Central memory CD4-positive, alpha-beta T cell (primary cell): Measurements from ENCODE around the gene PRR14L.
"Not testable (repeated sequence)": the region's sequence is repeated elsewhere in the genome, so short reads cannot be mapped to it uniquely, and the experiment has no call there.

ENCODE experiments used
- DNase-seq: peaks from one replicate; pipeline ENCODE4 v3.0.0; 2022
- total RNA-seq, 3 experiments: gene quantifications; one replicate each; lab custom pipeline; 2026; lab: John Stamatoyannopoulos, UW

Gene PRR14L
- 97.0 to 136 (median 104) reads per million in 3 experiments for total RNA-seq

DNA sequence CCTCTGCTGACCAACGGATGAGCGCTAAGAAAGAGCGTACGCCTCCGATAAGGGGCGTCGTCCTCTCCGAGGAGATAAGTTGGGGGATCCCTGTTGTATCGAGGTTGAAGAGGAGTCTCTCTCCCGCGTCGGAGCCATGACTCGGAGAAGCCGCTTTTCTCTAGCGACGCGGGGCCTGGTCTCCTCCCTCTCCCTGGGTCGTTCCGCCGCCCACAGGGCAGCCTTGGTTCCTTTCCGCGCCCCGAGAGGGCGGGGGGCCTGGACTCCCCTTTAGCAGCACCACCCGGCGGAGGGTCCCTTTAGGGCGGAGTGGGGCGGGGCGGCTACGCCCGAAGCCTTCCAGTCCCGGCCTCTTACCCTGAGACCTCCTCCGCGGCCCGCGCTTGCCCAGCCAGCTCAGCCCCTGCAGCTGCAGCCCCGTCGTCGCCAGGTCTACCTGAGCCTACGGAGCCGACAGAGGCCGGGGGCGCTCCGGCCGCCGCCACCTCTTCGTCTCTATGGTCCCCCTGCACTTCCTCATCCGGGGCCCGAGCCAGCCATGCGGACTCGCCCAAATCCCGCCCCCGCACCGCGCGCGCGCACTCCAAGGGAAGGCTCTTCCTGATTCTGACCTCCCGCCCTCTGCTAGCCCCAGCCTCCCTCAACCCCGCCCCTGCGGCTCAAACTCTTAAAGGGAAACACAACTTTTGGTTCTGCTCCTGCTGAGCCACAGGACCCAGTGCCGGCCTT is at the start of gene PRR14L:
TSS of gene PRR14L (minus strand) at position 497 of the 729 bp plus-strand sequence. CDS start 11,272 bp downstream, outside the sequence.
- peak; percentile 96 for DNase-seq

DNA sequence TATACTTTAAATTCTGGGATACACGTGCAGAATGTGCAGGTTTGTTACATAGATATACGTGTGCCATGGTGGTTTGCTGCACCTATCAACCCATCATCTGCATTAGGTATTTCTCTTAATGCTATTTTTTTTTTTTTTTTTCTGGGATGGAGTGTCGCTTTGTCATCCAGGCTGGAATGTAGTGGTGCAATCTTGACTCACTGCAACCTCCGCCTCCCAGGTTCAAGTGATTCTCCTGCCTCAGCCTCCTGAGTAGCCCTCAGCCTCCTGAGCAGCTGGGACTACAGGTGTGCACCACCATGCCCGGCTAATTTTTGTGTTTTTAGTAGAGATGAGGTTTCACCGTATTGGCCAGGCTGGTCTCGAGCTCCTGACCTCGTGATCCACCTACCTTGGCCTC is 49.4 kb upstream of the PRR14L start:
- DNase-seq: not testable (repeated sequence)

DNA sequence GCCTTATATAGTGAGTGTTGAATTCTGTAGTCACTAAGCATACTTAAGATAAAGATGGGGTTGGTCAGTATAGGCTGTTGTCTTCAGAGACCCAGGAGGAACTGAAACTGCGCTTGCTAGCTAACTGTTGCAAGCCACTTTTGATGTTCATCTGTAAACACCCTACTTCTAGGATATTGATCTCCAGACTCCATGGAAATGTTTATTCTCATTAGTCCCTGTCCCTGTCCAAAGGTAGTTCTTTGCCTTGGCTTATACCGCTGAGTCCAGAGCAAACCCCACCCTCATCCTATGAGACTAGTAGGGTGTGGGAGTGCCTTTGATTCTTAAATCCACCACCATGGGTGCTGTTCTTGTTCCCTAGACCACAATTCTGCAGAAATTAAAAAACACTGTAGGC is 40.3 kb upstream of the PRR14L start:
- no peak for DNase-seq

DNA sequence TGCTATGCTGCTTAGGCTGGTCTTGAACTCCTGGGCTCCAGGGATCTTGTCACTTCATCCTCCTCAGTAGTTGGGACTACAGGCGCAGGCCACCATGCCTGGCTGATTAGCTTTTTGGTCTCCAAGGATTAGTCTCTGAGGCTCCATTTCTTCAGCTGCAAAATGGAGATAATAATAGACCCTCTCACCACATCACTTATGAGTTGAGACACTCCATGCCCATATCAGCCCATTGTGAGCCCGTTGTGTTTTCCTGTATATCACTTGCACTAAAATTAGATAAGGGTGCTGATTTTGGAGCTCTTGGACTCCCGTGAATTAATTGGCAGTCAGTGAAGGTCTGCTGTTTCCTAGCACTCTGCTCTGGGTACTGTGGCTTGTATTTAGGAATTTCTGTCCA is 39.9 kb upstream of the PRR14L start:
- no peak for DNase-seq

DNA sequence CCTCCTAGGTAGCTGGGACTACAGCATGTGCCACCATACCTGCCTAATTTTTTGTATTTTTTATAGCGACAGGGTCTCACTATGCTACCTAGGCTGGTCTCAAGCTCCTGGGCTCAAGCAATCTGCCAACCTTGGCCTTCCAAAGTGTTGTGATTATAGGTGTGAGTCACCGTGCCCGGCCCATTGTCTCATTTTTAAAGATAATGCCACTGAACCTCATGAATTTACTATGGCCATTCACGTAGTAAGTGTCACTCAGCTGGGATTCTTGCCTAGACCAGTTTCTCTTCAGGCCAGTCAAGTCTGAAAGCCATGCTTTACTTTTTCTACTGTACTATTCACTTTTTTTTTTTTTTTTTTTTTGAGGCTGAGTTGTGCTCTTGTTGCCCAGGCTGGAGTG is 26.3 kb upstream of the PRR14L start:
- no peak for DNase-seq

DNA sequence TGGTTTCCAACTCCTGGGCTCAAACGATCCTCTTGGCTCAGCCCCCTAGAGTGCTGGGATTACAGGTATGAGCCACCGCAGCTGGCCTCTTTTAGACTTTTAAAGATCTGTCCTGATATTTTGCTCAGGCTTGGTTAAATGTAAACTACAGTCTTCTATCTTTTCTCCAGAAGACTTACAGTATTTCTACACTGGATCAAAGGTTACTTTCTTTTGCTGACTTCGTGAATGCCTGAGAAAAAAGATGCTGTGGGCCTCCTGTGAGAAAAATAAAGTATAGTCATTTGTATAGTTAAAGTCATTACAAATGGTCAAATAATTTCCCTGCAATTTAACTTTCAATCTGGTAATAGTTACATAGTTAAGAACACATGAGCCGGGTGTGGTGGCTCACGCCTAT is 23.5 kb upstream of the PRR14L start:
- DNase-seq: no peak

DNA sequence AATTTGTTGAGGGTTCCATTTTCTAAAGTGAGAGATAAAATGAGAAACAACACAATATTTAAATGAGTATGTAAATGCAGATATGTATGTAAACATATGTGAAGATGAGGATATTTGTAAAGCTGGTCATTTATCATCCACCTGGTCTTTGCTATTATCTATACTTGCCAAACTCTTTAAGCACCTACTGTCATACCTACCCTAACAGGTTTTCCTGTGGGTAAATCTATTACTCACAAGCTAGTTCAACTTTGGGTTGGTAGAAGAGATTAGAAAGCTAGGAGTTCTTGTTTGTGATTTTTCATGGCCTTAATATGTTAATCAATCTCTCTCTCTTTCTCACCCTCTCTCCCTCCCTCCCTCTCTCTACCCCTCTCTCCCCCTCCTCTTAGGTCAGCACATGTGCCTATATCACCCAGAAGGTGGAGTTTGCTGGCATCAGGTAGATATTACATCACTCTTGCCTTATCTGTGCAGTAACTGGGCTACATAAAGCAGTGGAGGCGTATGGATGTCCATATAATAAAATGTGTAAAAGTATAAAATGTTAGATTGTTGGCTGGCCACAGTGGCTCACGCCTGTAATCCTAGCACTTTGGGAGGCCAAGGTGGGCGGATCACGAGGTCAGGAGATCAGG is 18.6 kb upstream of the PRR14L start:
- DNase-seq: no peak

DNA sequence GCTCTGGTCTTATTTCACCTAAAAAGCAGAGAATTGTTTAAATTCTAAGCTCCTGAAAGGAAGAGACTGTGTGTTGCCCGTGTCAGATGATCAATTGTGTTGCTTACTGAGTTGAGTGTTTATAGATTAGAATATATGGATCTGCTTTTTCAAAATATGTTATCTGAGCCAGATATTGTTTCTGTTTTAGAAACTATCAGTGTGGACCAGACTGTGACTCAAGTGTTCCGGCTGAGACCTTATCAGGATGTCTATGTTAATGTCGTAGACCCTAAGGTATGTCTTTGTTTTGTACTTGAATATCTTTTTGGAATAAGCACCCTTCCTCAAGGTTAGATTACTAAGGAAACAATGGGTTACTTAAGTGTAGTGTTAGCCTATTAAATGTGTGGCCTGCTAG is 14.9 kb upstream of the PRR14L start:
- DNase-seq: no peak

DNA sequence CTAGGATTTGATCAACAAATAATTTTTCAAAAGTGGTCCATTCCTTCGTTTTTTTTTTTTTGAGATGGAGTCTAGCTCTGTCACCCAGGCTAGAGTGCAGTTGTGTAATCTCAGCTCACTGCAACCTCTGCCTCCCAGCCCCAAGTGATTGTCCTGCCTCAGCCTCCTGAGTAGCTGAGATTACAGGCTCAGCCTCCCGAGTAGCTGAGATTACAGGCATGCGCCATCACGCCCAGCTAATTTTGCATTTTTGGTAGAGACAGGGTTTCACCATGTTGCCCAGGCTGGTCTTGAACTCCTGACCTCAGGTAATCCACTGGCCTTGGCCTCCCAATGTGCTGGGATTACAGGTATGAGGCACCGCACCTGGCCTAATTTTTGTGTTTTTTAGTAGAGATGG is 8.9 kb upstream of the PRR14L start:
- not testable (repeated sequence) for DNase-seq

DNA sequence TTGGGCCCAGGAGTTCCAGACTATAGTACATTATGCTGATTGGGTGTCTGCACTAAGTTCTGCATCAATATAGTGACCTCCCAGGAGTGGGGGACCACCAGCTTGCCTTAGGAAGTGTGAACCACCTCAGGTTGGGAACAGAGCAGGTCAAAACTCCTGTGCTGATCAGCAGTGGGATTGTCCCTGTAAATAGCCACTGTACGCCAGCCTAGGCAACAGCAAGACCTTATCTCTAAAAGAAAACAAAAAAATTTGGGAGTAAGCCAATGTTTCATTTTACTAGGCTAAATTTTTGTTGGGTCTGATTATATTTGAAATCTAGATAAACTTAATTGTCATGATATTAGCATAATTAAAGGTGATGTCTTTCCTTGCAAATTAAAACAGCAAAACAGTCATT is 7.3 kb upstream of the PRR14L start:
- DNase-seq: no peak

DNA sequence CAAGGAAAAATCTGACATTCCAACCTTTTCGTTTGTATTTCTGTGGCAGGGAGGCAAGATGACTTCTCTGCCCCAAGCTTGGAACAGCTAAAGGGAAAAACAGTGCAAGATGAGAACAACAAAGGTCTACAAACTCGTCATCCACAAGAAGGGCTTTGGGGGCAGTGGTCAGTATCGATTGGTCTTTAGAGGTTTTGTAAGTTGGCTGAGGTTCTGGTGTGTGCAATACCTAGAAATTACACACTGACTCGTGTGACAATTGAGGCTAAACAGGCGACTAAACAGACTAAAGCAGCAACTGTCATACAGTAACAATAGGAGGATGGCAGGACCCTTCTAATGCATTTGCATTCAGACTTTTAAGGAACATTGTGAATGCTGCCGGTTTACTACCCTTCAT is 4.9 kb upstream of the PRR14L start:
- no peak for DNase-seq

DNA sequence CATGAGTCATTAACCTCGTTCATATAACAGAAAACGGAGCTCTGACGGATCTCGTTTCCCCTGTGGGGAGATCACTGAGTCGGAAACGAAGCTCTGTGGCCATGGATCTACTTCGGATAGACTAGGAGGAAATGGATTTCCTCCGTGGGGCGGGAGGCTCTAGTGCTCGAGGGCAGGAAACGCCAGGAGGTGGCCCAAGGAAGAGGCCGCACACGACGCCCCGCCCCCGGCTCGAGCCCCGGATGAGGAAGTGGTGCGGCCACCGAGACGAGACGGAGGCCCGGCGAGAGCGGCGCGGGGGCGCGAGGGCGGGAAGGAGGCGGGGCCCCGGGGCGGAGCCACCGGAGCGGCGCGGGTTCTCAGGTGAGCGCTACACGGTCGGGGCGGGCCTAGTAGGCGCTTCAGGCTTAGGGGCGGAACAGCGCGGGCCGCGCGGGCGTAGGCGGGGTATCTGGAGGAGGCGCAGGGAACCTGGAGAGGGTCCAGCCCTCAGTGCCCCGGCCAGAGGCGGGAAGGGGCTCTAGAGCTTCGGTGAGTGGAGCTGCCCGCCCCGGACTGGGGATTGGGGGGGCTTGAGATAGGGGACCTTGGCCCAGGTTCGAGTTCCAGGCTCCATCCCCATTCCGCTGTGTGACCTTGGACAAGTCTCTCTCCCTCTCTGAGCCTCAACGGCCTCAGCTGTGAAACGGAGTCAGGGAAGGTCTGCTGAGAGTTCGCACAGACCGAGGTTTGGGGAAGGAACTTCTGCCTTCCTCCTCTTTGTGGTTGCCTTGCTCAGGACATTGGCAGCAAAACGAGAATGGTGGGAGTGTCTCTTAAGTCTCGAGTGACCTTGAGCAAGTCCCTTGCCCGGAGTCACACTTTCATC is 3.9 kb upstream of the PRR14L start, which contains the start of gene DEPDC5:
TSS of gene DEPDC5 (plus strand) at position 386 of the 868 bp plus-strand sequence. CDS start 903 bp downstream, outside the sequence.
- DNase-seq: peak; percentile 97

DNA sequence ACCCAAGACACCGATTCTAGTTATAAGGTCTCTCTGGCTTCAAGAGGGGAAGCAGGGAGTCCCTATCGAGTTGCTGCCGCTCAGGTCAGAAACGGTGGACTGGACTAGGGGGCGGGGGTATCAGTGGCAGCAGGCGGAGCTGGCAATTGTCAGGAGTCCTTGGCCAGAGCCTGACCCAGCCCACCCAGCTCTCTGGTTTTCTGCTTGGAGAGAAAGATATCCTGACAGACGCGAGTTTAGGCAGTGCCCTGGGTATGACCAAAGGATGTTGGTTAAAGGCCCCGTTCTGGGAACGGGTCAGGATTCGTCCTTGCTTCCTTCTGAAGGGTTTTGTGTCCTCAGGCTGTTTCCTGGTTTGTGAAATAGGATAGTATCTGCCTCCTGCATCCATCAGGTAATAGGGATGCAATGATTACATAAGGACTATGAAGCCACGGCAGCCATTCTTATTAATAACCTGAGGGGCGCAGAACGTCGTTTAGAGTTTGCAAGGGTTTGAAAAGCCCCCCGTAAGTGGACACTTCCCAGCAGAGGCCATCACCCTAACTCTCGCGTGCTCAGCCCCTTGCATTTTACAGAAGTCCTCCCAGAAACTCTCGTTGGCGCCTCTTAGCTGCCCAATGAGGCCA is 3.2 kb upstream of the PRR14L start:
- DNase-seq: no peak

DNA sequence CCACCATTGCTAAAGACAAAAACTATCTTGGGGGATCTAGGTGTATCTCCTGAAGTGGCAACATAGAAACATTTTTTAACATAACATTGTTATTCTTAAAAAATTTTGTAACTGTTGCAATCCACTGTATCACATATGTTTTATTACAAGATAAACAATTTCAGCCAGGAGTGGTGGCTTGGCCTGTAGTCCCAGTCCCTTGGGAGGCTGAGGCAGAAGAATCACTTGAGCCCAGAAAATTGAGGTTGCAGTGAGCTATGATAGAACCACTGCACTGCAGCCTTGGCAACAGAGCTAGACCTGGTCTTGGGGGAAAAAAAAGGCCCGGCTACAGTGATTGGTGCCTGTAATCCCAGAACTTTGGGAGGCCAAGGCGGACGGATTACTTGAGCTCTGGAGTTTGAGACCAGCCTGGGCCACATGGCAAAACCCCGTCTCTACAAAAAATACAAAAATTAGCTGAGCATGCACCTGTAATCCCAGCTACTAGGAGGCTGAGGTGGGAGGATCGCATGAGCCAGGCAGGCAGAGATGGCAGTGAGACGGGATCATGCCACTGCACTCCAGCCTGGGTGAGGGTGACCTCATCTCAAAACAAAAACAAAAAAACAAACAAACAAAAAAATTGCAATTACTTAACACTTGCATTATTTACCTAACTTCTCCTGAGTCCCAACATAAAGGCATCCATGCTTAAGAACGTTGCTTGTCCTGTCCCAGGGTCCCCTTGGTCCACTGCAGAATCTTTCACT is 2.3 kb upstream of the PRR14L start:
- no peak for DNase-seq

DNA sequence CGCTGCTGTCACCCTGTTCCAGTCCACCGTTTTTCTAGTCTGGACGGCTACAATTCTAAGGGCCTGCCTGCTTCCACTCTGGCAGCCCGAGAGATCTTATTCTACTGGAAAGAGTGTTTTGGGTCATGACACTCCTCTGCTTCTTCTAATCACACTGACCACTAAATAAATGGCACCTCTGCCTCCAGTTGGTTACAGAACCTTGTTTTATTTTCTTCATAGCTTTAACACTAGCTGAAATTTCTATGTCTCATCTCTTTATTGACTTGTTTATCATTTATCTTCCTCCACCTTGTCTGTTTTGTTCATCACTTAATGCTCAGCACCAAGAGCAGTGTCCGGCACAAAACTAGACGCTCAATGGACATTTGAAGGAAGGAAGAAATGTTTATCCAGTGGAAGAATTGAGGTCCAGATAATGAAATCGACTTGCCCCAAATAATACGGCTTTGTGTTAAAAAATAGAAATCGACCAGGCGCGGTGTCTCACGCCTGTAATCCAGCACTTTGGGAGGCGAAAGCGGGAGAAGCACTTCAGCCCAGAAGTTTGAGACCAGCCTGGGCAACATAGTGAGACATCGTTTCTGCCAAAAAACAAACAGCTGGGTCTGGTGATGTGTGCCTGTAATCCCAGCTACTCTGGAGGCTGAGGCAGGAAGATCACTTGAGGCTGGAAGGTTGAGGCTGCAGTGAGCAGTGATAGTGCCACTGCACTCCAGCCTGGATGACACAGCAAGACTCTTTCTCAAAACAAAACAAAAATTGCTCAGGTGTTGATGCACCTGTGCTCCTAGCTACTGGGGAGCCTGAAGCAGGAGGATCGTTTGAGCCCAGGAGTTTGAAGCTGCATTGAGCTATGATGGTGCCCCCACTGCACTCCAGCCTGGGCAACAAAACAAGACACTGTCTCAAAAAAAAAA is 693 bp upstream of the PRR14L start:
- no peak for DNase-seq

DNA sequence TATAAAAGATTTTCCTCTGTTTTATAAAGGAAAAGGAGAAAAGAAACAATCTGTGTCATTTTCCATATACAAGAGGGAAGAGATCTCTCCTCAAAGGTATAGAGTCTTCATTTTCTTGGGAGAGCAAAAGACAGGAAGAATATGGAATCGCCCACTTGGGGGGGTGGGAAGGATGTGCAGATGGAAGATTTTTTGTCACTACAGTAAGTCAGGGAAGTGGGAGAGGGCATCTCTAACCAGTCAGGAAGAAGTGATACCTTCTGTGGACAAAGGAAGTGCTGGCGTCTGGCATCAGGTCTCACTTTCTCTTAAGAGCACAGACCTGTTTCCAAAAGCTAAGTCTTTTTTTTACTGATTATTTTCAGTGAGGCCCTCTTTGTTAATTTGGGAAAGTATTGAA is 1.4 kb downstream of the PRR14L start:
- no peak for DNase-seq

DNA sequence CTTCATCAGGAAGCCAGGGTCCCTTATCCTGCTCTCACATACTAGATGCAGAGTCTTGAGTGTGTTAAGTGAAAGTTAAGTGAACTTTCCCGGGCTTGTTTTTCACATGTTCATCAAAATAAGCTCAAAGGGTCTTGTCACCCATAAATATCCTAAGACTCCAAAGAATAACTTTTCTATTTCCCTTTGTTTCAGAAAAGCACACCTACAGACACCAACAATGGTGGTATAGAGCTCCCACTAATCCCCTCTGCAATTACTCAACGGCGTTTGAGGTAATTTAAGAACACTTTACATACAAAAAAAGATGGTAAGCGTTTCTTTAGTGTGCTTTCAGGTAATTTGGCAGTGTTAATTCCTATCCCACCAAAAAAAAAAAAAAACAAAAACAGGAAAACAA is 2.5 kb downstream of the PRR14L start:
- DNase-seq: no peak

DNA sequence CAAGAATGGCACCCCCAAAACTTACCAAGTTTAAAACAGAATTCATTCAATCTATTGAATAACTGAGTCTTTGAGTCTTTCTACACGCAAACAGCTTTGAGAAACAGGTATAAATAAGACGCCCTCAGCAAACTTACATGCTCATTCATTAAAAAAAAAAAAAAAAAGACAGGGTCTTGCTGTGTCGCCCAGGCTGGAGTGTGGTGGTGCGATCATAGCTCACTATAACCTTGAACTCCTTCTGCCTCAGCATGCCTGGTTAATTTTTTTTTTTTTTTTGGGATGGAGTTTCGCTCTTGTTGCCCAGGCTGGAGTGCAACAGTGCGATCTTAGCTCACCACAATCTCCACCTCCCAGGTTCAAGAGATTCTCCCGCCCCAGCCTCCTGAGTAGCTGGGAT is 6.1 kb downstream of the PRR14L start:
- no peak for DNase-seq

DNA sequence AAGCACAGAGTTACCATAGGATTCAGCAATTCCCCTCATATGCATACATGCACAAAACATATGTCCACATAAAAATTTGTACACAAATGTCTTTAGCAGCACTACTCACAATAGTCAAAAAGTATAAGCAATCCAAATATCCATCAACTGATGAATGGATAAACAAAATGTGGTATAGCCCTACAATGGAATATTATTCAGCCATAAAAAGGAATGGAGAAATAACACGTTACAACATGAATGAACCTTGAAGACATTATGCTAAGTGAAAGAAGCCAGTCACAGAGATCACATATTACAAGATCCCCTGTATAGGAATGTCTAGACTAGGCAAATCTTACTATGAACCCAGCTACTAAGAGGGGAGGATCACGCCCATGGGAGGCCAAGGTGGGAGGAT is 7.2 kb downstream of the PRR14L start:
- DNase-seq: no peak

DNA sequence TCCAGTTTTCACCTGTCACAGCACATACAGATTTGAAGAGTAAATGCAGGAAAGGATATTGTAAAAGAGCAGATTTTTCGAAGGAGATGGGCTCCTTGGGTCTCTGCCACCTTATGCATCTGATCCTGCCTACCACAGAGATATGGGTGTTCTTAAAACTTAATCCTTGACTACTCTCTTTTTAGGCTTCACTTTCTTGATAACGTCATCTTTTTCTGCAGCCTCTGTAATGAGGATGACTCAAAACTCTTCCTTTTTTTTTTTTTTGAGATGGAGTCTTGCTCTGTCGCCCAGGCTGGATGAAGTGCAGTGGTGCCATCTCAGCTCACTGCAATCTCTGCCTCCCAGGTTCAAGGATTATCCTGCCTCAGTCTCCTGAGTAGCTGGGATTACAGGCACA is 7.8 kb downstream of the PRR14L start:
- no peak for DNase-seq

DNA sequence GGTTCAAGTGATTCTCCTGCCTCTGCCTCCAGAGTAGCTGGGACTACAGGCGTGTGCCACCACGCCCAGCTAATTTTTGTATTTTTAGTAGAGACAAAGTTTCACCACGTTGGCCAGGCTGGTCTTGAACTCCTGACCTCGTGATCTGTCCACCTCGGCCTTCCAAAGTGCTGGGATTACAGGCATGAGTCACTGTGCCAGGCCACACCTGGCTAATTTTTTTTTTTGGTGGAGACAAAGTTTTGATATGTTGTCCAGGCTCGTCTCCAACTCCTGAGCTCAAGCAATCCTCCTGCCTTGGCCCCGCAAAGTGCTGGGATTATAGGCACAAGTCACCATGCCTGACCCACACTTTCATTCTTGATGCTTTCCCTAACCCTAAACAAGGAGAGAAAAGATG is 9.6 kb downstream of the PRR14L start:
- DNase-seq: not testable (repeated sequence)
